H9 (cell line): Measurements from ENCODE around the gene CAND2. TPM values are rescaled to one million over a fixed set of nuclear protein-coding genes. Genes with fewer than 3 reads are reported as not detected.

Experiments
- DNase-seq: peaks from one replicate; pipeline ENCODE4 v3.0.0-alpha.2; 2017
- H2AFZ ChIP-seq: one replicate; pipeline ENCODE4 v1.6.1; 2013; ENCODE audit warnings: mild to moderate bottlenecking, low read length, control low read depth, moderate library complexity
- H2AK5ac ChIP-seq: 2 replicates; pipeline ENCODE4 v1.6.1; 2013; ENCODE audit warnings: low read length, control low read depth, mixed read lengths; ENCODE audit not compliant: insufficient read length
- H2BK120ac ChIP-seq: one replicate; pipeline ENCODE4 v1.6.1; 2013; ENCODE audit warnings: low read depth, mild to moderate bottlenecking, low read length, control low read depth, inconsistent platforms; ENCODE audit not compliant: poor library complexity, severe bottlenecking
- H2BK12ac ChIP-seq: 2 replicates; pipeline ENCODE4 v1.6.1; 2013; ENCODE audit warnings: low read length, control low read depth, mixed read lengths, low read depth; ENCODE audit not compliant: insufficient read length
- H2BK15ac ChIP-seq: 2 replicates; pipeline ENCODE4 v1.6.1; 2013; ENCODE audit warnings: low read depth, low read length, control low read depth
- H2BK20ac ChIP-seq: one replicate; pipeline ENCODE4 v1.6.1; 2013; ENCODE audit warnings: low read depth, mild to moderate bottlenecking, low read length, control low read depth, inconsistent platforms; ENCODE audit not compliant: poor library complexity, severe bottlenecking
- H2BK5ac ChIP-seq: 2 replicates; pipeline ENCODE4 v1.6.1; 2013; ENCODE audit warnings: low read length, control low read depth, mixed read lengths; ENCODE audit not compliant: insufficient read length
- H3K14ac ChIP-seq: 2 replicates; pipeline ENCODE4 v1.6.1; 2013; ENCODE audit warnings: low read length, control low read depth; ENCODE audit not compliant: insufficient read depth
- H3K18ac ChIP-seq: 2 replicates; pipeline ENCODE4 v1.6.1; 2013; ENCODE audit warnings: low read depth, mild to moderate bottlenecking, mixed read lengths, low read length, control low read depth; ENCODE audit not compliant: insufficient read length
- H3K23ac ChIP-seq: 2 replicates; pipeline ENCODE4 v1.6.1; 2013; ENCODE audit warnings: low read length, control low read depth, mixed read lengths, low read depth; ENCODE audit not compliant: insufficient read length
- H3K23me2 ChIP-seq: 2 replicates; pipeline ENCODE4 v1.6.1; 2013; ENCODE audit warnings: low read depth, mild to moderate bottlenecking, mixed read lengths, low read length, control low read depth; ENCODE audit not compliant: insufficient read length, poor library complexity, severe bottlenecking
- H3K27ac ChIP-seq: 2 replicates; pipeline ENCODE4 v1.5.1; 2013; ENCODE audit warnings: low read length, control low read depth, mixed read lengths, low read depth; ENCODE audit not compliant: insufficient read length
- H3K27me3 ChIP-seq: 2 replicates; pipeline ENCODE4 v1.6.1; 2013; ENCODE audit warnings: low read length, control low read depth, inconsistent platforms; ENCODE audit not compliant: insufficient read depth
- H3K4ac ChIP-seq: 2 replicates; pipeline ENCODE4 v1.6.1; 2013; ENCODE audit warnings: low read depth, mild to moderate bottlenecking, control low read depth, inconsistent platforms, low read length, moderate library complexity
- H3K4me1 ChIP-seq: 2 replicates; pipeline ENCODE4 v1.6.1; 2013; ENCODE audit warnings: low read length, control low read depth, inconsistent platforms; ENCODE audit not compliant: insufficient read depth
- H3K4me2 ChIP-seq: 2 replicates; pipeline ENCODE4 v1.6.1; 2013; ENCODE audit warnings: low read length, control low read depth, mixed read lengths; ENCODE audit not compliant: insufficient read length, insufficient read depth
- H3K56ac ChIP-seq: 2 replicates; pipeline ENCODE4 v1.6.1; 2013; ENCODE audit warnings: low read depth, mild to moderate bottlenecking, mixed read lengths, low read length, control low read depth; ENCODE audit not compliant: insufficient read length
- H3K79me1 ChIP-seq: 2 replicates; pipeline ENCODE4 v1.6.1; 2013; ENCODE audit warnings: low read depth, mild to moderate bottlenecking, moderate library complexity, low read length, control low read depth, inconsistent platforms; ENCODE audit not compliant: insufficient read depth, poor library complexity, severe bottlenecking
- H3K79me2 ChIP-seq: 2 replicates; pipeline ENCODE4 v1.6.1; 2013; ENCODE audit warnings: low read length, control low read depth, inconsistent platforms; ENCODE audit not compliant: insufficient read depth
- H3K9ac ChIP-seq: 2 replicates; pipeline ENCODE4 v1.6.1; 2013; ENCODE audit warnings: low read length, control low read depth, mixed read lengths; ENCODE audit not compliant: insufficient read length; ENCODE audit errors: extremely low read depth
- H3K9me3 ChIP-seq: one replicate; pipeline ENCODE4 v1.6.1; 2013; ENCODE audit warnings: low read depth, low read length, inconsistent platforms; ENCODE audit not compliant: control insufficient read depth
- H3T11ph ChIP-seq: one replicate; pipeline ENCODE4 v1.6.1; 2013; ENCODE audit warnings: mild to moderate bottlenecking, low read length, control low read depth, inconsistent platforms
- H4K20me1 ChIP-seq: one replicate; pipeline ENCODE4 v1.6.1; 2013; ENCODE audit not compliant: control insufficient read depth, insufficient read length, insufficient read depth
- H4K5ac ChIP-seq: 2 replicates; pipeline ENCODE4 v1.6.1; 2013; ENCODE audit warnings: low read depth, mild to moderate bottlenecking, mixed read lengths, low read length, control low read depth; ENCODE audit not compliant: insufficient read length
- H4K8ac ChIP-seq: replicated peaks from 2 replicates; pipeline ENCODE4 v1.6.1; 2013; ENCODE audit warnings: low read length, control low read depth, mixed read lengths, low read depth; ENCODE audit not compliant: insufficient read length
- H4K91ac ChIP-seq: 2 replicates; pipeline ENCODE4 v1.6.1; 2013; ENCODE audit warnings: low read depth, mild to moderate bottlenecking, moderate library complexity, mixed read lengths, low read length, control low read depth; ENCODE audit not compliant: insufficient read length
- H3K27ac Mint-ChIP-seq, 3 experiments: 2 replicates in 2 of 3; 3 replicates in 1 of 3; pipeline ENCODE4 v1.8.0; 2020 to 2021; ENCODE audit warnings: mixed read lengths in 3 of 3, mild to moderate bottlenecking in 1 of 3, moderate library complexity in 1 of 3
- H3K27me3 Mint-ChIP-seq: 2 replicates; pipeline ENCODE4 v1.8.0; 2021; ENCODE audit warnings: low read depth, mild to moderate bottlenecking, moderate library complexity, mixed read lengths
- H3K36me3 Mint-ChIP-seq, 3 experiments: 2 replicates in 2 of 3; 3 replicates in 1 of 3; pipeline ENCODE4 v1.8.0; 2020 to 2021; ENCODE audit warnings: low read depth in 3 of 3, mixed read lengths in 3 of 3; ENCODE audit not compliant: insufficient read depth in 1 of 3
- H3K4me1 Mint-ChIP-seq, 2 experiments: 2 replicates each; pipeline ENCODE4 v1.8.0; 2020; ENCODE audit warnings: mixed read lengths in 2 of 2
- H3K4me3 Mint-ChIP-seq, 2 experiments: 2 replicates in 1 of 2; 3 replicates in 1 of 2; pipeline ENCODE4 v1.8.0; 2020 to 2021; ENCODE audit warnings: mild to moderate bottlenecking in 2 of 2, mixed read lengths in 2 of 2, moderate library complexity in 1 of 2
- H3K9me3 Mint-ChIP-seq, 2 experiments: 2 replicates in 1 of 2; 3 replicates in 1 of 2; pipeline ENCODE4 v1.8.0; 2020; ENCODE audit warnings: mild to moderate bottlenecking in 2 of 2, mixed read lengths in 2 of 2, moderate library complexity in 1 of 2
- WGBS: extraction: QIAGEN DNeasy Blood & Tissue Kit; methylation state at CpG from one replicate; pipeline ENCODE4 v1.1.7; 2013; ENCODE audit warnings: missing lambda C conversion rate, low lambda C conversion rate, mixed read lengths; ENCODE audit not compliant: insufficient read length; ENCODE audit errors: extremely low coverage; 5-methylcytosine and 5-hydroxymethylcytosine counted together
- total RNA-seq: library from RNA; stranded (reverse); gene quantifications from 2 replicates; pipeline ENCODE4 v1.2.1, GENCODE V29; 2021
- TF ChIP-seq, protein P1 (sequence below): fragments of 200-600 bp; sonication (generic); conservative IDR thresholded peaks from 3 replicates; pipeline ENCODE4 v1.8.0; 2021; ENCODE audit warnings: antibody characterized with exemption, mild to moderate bottlenecking

Gene CAND2
- total RNA-seq, 1 experiment from 2014 or later = 10.7 TPM

DNA sequence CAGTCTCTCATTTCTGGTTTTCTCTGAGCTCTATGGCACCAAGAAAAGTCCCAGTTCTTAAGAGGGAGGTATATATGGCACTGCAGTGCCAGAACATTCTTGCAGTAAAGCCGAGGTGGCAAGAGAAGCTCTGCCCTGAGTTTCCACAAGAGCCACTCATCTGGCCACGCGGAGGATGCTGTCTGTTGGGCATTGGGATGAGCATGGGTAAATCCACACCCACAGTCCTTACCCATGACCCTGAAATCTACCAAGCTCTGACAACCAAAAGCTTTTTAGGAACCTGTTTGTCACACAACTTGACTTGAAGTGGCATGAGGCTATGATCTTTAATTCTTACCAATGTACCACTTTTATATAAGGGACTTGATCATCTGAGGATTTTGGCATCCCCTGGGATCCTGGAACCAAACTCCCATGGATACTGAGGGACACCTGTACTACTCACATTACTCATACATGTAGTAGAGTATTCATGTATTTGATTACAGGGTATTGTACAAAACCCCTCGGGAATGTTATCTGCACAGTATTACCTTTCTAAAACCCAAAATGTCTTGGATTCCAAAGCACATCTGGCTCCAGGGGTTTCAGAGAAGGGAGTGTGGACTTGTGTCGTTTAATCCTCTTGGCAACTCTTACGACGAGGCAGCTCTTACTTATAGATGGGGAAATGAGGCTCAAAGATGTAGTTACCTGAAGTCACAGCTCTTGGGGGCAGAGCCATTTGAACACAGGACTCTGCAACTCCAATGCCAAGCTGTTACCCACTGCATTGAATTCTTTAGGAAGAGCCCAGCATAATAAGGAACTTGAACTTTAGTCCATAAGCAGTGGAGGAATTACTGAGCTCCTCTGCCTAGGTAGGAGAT, 36.1 kb downstream of the CAND2 start:
- no peaks in the 10 kb centered on the region; the same call in none of the 2 replicates for H3K4me1 ChIP-seq
- no peak overlapping the region for H3T11ph ChIP-seq
- no peak overlapping the region for H2BK120ac ChIP-seq
- no peak overlapping the region for H2BK12ac ChIP-seq
- TF ChIP-seq, protein P1, sequence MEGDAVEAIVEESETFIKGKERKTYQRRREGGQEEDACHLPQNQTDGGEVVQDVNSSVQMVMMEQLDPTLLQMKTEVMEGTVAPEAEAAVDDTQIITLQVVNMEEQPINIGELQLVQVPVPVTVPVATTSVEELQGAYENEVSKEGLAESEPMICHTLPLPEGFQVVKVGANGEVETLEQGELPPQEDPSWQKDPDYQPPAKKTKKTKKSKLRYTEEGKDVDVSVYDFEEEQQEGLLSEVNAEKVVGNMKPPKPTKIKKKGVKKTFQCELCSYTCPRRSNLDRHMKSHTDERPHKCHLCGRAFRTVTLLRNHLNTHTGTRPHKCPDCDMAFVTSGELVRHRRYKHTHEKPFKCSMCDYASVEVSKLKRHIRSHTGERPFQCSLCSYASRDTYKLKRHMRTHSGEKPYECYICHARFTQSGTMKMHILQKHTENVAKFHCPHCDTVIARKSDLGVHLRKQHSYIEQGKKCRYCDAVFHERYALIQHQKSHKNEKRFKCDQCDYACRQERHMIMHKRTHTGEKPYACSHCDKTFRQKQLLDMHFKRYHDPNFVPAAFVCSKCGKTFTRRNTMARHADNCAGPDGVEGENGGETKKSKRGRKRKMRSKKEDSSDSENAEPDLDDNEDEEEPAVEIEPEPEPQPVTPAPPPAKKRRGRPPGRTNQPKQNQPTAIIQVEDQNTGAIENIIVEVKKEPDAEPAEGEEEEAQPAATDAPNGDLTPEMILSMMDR = no peak
- no peak overlapping the region for H2BK20ac ChIP-seq
- no peak overlapping the region for H3K18ac ChIP-seq
- no peaks in the 10 kb centered on the region for H3K79me2 ChIP-seq
- H2BK15ac ChIP-seq = no peak overlapping the region
- H3K4ac ChIP-seq = no peak overlapping the region
- H3K56ac ChIP-seq = no peak overlapping the region
- DNase-seq = no peak
- Mint-ChIP-seq H3K4me1 (peaks cover 42 to 51% of the 10 kb centered on the region in 2 experiments), H3K9me3 (no peaks in the 10 kb centered on the region), H3K36me3 (peaks cover 40 to 78% (median 72%) of the 10 kb centered on the region in 3 experiments; a peak in 6 of 7 replicates), H3K4me3 (peak overlapping the region in 1 of 2 experiments; percentile 4; a peak in 1 of 5 replicates), H3K27ac (peak overlapping the region in 2 of 3 experiments; percentile 84 to 94; a peak in 5 of 7 replicates), H3K27me3 (no peaks in the 10 kb centered on the region)
- H2BK5ac ChIP-seq = no peak overlapping the region
- H3K9me3 ChIP-seq = no peaks in the 10 kb centered on the region
- no peak overlapping the region for H4K91ac ChIP-seq
- H3K14ac ChIP-seq = no peak overlapping the region
- H2AK5ac ChIP-seq = no peak overlapping the region
- H3K9ac ChIP-seq = no peak overlapping the region
- H3K27ac ChIP-seq = no peak overlapping the region
- H4K20me1 ChIP-seq = peaks cover 2% of the 10 kb centered on the region
- H4K8ac ChIP-seq = no peak overlapping the region
- H3K27me3 ChIP-seq = no peaks in the 10 kb centered on the region; the same call in 1 of the 2 replicates
- no CpG with 5 or more reads among the region's 7 CpGs for WGBS
- H3K4me2 ChIP-seq = no peak overlapping the region
- H4K5ac ChIP-seq = no peak overlapping the region
- H3K23me2 ChIP-seq = no peaks in the 10 kb centered on the region
- no peak overlapping the region for H3K23ac ChIP-seq
- no peaks in the 10 kb centered on the region for H3K79me1 ChIP-seq
- no peak overlapping the region for H2AFZ ChIP-seq
